GM12873 (cell line): ENCODE results near the gene TAB2.

ENCODE experiments used
- CTCF ChIP-seq: IDR thresholded peaks from 2 replicates; pipeline ENCODE4 v1.5.1; 2012; ENCODE audit warnings: low read depth, mild to moderate bottlenecking, moderate library complexity, low read length, control low read depth; ENCODE audit not compliant: insufficient read depth; ENCODE audit errors: missing control alignments

The TAB2 gene, protein sequence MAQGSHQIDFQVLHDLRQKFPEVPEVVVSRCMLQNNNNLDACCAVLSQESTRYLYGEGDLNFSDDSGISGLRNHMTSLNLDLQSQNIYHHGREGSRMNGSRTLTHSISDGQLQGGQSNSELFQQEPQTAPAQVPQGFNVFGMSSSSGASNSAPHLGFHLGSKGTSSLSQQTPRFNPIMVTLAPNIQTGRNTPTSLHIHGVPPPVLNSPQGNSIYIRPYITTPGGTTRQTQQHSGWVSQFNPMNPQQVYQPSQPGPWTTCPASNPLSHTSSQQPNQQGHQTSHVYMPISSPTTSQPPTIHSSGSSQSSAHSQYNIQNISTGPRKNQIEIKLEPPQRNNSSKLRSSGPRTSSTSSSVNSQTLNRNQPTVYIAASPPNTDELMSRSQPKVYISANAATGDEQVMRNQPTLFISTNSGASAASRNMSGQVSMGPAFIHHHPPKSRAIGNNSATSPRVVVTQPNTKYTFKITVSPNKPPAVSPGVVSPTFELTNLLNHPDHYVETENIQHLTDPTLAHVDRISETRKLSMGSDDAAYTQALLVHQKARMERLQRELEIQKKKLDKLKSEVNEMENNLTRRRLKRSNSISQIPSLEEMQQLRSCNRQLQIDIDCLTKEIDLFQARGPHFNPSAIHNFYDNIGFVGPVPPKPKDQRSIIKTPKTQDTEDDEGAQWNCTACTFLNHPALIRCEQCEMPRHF

GRCh38 chr6:149317644-149318571, at the start of gene TAB2:
TSS of gene TAB2 (plus strand) at chr6:149317712. CDS start at chr6:149369998, 52,286 bp downstream.
- no peak for TF ChIP-seq CTCF

- TF ChIP-seq CTCF = no peak
These were observed 49.4 kb upstream of the TAB2 start for GRCh38 chr6:149268146-149268545.

DNA sequence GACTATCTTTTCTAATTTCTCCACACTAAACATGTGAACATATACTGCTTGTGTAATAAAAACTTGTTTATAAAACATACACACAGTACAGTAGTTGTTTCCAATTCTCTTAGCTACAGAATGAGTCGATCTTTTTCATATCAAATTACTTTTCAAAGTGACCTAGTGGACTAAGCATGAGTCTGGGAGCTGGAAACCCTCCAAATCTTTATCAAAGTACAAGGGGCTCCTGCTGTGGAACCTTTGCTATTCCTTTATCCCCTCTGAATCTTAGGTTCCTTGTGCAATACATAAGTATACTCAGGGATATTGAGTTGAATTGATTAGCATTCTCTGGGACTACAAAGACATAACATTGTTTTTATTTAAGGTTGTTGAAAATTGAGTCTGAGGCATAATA, 48.7 kb upstream of the TAB2 start:
- TF ChIP-seq CTCF = no peak

- no peak for TF ChIP-seq CTCF
These were observed 46.9 kb upstream of the TAB2 start for GRCh38 chr6:149270616-149271015.

DNA sequence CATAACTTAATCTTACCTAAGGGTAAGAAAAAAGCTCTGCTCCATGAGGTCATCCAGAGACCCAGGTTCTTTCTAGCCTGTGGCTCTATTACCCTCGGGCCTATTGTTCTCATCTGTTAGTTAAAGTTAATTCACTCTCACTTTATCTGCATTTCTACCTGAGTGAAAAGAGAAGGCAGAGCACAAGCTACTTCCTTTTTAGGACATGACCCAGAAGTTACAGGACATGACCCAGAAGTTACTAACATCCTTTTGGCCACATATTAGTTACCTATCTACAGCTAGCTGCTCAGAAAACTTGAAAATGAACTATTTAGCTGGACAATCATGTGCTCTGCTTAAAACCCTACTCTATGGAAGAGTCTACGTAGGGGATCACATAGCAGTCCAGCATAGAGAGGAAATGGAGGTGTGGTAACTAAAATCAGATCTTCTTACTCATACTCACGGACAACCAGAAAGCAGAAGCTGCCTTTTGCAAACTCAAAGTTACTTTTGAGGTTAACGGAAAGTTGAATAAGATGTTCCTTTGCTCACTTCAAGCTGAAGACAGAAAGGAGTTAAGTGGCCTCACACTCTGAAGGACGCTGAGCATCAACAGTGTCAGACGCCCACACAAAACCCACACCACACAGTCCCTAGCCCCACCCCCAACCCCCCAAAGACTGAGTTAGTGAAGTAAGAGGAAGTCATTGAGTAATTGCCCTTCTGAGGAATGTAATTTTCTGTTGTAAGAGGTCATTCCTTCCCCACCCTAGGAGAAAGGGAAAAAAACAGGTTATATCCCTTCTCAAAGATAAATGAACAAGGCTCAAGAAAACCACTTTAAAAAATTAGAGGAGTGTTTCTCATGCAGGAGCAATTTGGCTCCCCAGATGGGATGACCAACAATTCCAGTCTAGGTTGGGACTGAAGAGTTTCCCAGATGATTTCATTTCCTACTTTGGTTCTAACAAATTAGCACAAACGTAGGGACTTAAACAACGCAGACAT, 45.9 kb upstream of the TAB2 start:
- no peak for TF ChIP-seq CTCF

DNA sequence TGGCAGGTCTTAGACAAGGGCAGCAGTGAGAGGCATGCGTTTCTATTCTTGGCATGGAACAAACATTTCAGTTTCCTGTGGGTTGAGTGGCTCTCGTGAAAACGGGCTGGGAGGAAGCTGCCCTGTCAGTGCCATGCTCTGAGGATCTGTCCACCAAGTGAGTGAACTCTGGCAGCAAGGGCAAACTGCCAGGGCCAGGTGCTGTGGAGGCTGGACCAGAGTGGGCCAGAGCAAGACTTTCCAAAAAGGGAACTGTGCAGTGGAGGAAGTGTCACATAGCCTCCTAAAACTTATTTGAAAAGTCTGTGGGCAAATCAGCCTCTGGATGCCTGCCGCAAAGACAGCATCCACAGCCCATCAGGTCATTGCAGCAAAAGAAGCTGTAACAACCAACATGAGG, 44.2 kb upstream of the TAB2 start:
- no peak for TF ChIP-seq CTCF
